Fibroblast of skin of scalp (primary cell): ENCODE results near the gene PRAMEF11. TPM values are rescaled to one million over a fixed set of nuclear protein-coding genes. Genes with fewer than 3 reads are reported as not detected.
"Not testable (repeated sequence)": the region's sequence is repeated elsewhere in the genome, so short reads cannot be mapped to it uniquely, and the experiment has no call there.

ENCODE experiments used
- DNase-seq: peaks from one replicate; pipeline ENCODE4 v3.0.0-alpha.2; 2013
- polyA plus RNA-seq, 2 experiments: library from polyadenylated mRNA; unstranded; fragments of 120-200 nt; gene quantifications; one replicate each; pipeline ENCODE4 v1.2.1, GENCODE V29; 2013; ENCODE audit not compliant: insufficient read length in 2 of 2

The PRAMEF11 gene
- polyA plus RNA-seq (2013, experiment 1 of 2; ENCODE audit: insufficient read length): not detected
- not detected for polyA plus RNA-seq (2013, experiment 2 of 2; ENCODE audit: insufficient read length)

DNA sequence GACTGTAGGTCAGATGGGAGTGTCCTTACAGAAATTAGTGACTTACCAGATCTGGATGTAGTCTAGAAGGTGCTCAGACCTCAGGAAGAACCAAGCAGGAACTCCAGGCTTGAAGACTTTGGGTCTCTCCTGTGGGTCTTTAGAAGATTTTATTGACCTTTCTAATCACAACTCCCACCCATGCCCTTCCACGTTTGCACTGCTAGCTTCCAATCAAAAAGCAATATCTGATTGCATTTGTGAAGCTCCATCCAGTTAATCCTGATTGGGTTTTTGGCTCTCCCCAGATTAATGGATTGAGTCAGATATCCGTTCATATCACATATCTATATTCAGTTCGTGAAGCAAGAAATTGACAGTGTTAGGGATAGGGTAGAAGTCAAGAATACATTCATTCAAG is at the start of gene PRAMEF11:
Gene PRAMEF11, minus strand, starts transcription at position 101 of the 400 bp plus-strand sequence. CDS start 2,621 bp downstream, outside the sequence.
- not testable (repeated sequence) for DNase-seq

DNA sequence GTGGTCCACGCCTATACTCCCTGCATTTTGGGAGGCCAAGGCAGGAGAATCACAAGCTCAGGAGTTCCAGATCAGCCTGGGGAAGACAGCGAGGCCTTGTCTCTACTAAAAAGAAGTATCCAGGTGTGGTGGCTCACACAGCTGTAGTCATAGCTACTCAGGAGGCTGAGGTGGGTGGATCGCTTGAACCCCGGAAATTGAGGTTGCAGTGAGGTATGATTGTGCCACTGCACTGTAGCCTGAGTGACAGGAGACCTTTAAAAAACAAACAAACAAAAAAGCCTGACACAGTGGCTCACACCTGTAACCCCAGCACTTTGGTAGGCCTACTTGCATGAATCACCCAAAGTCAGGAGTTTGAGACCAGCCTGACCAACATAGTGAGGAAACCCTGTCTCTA is 47.2 kb upstream of the PRAMEF11 start:
- DNase-seq: not testable (repeated sequence)

DNA sequence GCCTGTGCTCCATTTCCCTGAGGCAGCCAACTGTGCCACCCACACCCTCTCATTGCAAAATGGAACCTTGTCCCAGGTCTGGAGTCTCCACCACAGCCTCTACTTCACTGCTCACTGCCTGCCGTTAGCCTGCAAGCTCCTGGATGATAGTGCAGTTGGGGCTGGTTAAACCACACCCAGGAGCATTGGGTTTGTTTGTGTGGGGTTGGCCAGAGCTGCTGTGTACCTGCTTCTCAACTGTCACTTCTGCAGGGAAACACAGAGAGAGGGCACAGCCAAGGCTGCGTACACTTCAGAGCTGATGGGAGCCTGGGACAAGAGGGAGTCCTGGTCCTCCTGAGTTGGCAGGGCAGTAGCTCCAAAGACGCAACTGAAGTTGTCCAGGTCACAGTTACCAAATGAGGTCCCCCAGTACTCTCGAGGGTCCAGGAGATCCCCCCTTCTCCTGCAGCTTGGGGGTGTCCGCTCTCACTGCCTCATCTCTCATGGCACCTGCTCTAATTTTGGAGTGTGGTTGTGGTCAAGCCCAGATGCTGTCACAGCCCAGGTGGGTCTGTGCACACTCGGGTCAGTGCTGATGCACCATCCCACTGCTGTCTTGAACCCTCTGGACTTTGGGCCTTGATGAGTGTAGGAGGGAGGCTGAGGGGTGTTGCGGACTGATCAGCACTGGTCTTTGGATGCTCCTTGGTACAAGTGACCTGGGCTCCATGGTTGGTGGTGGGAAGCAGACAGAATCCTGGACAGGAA is 32.1 kb upstream of the PRAMEF11 start:
- DNase-seq: not testable (repeated sequence)

DNA sequence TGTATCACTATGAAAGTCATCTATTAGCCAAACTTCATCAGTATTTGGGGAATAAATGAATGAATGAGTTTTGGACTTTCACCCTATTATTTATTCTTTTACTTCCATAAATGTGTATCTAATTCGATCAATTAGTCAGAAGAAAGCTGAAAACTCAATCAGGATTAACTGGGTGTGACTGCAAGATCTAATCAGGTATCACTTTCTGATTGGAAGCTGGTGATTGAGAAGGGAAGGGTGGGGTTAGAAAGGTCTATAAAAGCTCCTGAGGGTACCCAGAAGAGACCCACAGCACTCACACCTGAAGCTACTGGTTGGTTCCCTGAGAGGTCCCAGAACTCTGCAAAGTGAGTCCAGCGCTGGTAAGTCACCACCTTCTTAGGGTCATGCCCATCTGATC is 25.6 kb upstream of the PRAMEF11 start, which contains the start of gene PRAMEF2:
Gene PRAMEF2, plus strand, starts transcription at position 301 of the 400 bp plus-strand sequence. CDS start 1,924 bp downstream, outside the sequence.
- not testable (repeated sequence) for DNase-seq

DNA sequence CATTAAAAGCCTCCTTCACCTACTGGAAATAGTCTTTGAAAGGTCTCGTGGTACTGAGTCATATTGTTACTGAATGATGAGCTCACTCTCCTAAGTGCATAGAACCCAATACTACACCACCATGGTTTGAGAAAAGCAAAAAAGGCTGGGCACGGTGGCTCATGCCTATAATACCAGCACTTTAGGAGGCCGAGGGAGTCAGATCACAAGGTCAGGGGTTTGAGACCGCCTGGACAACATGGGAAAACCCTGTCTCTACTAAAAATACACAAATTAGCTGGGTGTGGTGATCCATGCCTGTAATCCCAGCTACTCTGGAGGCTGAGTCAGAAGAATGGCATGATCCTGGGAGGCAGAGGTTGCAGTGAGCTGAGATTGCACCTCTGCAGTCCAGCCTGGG is 20.6 kb upstream of the PRAMEF11 start:
- peak; percentile 0 for DNase-seq

DNA sequence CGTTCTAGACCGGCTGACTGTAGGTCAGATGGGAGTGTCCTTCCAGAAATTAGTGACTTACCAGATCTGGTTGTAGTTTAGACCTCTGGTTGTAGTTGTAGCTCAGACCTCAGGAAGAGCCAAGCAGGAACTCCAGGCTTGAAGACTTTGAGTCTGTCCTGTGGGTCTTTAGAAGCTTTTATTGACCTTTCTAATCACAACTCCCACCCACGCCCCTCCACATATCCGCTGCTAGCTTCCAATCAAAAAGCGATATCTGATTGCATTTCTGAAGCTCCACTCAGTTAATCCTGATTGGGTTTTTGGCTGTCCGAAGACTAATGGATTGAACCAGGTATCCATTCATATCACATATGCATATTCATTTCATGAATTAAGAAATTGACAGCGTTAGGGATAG is 17.4 kb upstream of the PRAMEF11 start, which contains the start of gene HNRNPCL1:
Gene HNRNPCL1, minus strand, starts transcription at position 101 of the 400 bp plus-strand sequence. CDS start 431 bp downstream, outside the sequence.
- not testable (repeated sequence) for DNase-seq

DNA sequence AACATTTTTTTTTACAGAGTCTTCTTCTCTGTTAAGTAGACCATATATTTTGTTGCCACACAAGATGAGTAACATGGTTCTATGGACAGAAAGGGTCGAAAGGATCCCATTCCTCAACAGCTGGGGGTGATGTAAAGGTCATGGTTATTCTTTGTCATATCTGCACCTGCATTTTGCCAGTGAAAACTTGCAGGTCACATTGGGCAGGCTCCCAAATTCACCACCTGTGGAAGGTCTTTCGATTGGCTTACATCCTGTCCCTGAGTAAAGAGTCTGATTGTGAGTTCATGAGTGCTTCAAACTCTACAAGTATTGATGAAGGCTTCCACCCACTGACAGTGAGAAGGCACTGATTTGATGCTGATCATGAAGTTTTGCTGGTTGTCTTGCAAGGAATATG is 2.0 kb upstream of the PRAMEF11 start:
- DNase-seq: not testable (repeated sequence)

DNA sequence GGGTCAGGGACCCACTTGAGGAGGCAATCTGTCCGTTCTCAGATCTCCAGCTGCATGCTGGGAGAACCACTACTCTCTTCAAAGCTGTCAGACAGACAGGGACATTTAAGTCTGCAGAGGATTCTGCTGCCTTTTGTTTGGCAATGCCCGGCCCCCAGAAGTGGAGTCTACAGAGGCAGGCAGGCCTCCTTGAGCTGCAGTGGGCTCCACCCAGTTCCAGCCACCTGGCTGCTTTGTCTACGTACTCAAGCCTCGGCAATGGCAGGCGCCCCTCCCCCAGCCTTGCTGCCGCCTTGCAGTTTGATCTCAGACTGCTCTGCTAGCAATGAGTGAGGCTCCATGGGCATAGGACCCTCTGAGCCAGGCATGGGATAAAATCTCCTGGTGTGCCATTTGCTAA is 12.1 kb downstream of the PRAMEF11 start:
- not testable (repeated sequence) for DNase-seq

DNA sequence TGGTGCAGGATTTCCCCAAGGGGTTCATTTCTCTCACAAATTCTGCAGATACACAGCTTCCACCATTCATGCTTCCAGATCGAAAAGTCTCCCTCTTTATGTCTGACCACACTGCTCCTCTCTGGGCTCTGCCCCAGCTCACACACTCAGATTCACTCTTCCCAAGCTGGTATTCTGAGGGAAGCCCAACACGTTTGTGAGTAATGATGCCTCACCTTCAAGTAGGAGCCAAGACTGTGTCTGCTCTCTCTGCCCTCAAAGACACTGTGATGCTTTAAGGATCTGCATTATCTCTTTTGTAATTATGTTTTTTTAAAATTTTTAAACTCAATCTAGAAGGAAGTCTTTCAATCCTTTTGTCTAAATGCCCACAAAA is 19.8 kb downstream of the PRAMEF11 start:
- no peak for DNase-seq

DNA sequence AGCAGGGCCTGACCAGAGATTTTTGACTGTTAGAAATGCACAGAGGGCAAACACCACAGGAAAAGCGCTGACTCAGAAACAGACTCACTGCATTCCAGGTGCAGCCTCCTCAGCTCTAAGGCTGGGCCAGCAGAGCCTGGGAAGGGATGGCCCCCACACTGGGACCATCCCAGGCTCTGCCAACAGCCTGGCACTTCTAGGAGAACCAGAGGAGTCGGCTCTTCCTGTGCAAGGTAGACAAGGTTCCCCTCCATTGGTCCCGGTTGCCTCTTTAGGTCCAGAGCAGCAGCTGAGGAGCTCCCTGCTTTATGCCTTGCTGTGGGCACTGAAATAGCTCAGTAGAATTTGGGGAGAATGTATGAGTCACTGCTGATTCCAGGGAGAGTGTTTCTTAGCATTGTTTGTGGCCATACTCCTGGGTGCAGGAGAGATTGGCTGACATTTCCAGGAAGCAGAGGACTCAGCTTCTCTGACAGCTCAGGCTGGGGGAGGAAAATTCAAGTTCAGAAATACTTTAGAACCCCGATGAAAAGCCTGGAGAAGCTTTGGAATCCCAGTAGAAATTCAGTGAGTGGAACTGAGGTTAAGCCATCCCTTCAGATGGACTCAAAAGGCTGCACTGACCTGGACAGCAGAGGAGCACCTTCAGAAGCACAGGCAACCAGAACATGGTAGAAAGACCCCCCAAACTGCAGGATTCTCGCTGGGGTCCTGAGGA is 20.4 kb downstream of the PRAMEF11 start:
- DNase-seq: peak; percentile 52

DNA sequence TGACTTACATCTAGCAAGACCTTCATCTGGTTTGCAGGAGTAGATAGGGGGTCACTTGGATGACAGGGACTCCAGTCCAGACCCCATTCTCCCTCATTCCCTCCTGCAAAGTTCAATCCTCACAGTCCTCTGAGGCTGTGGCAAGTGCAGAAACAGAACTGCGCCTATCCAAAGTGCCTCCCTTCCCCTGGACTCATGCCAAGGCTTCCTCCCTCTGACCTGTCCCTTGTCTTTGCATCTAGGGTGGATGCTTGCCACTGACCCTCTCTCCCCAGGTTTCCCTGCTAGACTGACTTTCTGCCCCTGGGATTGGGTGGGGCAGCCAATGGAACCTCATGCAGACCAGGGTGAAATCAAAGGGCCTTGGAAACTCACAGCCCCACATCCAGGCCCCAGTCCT is 21.3 kb downstream of the PRAMEF11 start:
- no peak for DNase-seq

DNA sequence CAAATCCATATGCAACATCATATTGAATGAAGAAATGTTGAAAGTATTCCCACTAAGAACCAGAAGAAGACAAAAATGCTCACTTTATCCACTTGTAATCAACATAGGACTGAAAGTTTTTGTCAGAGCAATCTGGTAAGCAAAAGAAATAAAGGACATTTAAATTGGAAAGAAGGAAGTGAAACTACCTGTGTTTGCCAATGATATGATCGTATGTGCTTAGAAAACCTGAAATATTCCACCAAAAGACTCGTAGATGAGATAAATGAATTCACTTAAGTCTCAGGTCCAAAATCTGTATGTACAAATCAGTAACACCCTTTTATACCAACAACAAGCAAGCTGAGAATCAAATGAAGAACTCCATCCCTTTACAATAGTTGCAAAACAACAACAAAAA is 31.5 kb downstream of the PRAMEF11 start:
- DNase-seq: no peak

DNA sequence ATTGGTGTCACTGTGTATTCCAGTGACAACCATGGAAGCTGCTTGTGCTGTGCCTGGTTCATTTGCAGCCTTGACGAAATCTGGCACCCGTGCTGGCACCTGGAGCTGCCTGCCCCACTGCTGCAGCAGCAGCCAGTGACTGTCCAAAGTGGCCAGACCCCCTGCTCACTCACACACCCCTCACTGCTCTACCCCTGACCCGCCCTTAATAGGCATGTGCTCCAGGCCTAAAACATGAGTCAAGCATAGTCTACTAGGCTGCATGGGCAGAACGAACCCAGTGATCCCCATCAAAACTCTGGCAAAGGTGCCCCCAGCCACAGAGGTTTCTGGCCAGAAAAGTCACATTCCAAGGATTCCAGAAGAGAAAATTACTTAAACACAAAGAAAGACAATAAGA is 32.3 kb downstream of the PRAMEF11 start:
- DNase-seq: no peak

DNA sequence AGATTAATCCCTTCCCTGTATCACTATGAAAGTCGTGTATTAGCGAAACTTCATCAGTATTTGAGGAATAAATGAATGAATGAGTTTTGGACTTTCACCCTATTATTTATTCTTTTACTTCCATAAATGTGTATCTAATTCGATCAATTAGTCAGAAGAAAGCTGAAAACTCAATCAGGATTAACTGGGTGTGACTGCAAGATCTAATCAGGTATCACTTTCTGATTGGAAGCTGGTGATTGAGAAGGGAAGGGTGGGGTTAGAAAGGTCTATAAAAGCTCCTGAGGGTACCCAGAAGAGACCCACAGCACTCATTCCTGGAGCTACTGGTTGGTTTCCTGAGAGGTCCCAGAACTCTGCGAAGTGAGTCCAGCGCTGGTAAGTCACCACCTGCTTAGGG is 40.1 kb downstream of the PRAMEF11 start, which contains the start of gene PRAMEF1:
Gene PRAMEF1, plus strand, starts transcription at position 301 of the 400 bp plus-strand sequence. CDS start 1,831 bp downstream, outside the sequence.
- not testable (repeated sequence) for DNase-seq

DNA sequence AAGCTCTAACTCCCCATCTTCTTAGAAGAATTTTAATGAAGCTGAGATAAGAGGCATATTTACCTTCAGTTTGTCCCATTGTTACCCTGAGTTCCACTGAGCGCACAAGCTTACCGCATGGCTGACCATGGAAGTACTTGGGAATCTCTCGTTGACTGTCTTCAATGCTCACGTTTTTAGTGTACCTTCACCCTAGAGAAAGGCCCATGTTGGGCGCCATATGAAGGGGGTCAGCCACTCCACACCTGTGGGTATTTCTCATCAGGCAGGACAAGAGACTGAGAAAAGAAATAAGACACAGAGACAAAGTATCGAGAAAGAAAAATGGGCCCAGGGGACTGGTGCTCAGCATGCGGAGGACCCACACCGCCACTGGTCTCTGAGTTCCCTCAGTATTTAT is 46.5 kb downstream of the PRAMEF11 start:
- not testable (repeated sequence) for DNase-seq

DNA sequence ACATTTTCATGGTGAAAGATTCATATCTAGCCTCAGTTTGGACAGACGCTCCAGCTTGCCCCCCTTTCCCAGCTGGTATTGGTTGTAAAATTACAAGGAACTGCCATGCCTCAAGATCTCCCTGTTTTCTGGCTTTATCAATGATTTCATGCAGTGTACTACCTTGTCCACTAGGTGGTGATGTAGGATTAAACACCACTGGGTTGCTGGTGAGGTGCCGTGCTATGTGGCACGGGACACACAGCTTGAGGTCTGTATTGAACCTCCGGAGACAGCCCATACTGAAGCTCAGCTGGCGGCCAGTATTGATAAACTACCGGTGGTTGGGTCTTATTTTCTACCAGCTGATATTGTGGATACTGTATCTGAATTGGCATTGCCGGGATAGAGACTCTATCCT is 47.4 kb downstream of the PRAMEF11 start:
- not testable (repeated sequence) for DNase-seq

DNA sequence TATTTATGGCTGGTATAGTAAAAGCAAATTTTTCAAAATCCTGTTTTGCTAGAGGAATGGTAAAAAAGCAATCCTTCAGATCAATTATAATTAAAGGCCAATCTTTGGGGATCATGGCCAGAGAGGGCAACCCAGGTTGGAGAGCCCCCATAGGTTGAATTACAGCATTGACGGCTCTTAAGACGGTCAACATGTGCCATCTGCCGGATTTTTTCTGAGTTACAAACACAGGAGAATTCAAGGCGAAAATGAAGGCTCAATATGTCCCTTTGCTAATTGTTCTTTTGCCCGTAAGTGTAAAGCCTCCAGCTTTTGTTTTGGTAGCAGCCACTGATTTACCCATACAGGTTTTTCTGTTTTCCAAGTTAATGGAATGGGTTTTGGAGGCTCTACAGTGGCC is 49.7 kb downstream of the PRAMEF11 start:
- DNase-seq: not testable (repeated sequence)

DNA sequence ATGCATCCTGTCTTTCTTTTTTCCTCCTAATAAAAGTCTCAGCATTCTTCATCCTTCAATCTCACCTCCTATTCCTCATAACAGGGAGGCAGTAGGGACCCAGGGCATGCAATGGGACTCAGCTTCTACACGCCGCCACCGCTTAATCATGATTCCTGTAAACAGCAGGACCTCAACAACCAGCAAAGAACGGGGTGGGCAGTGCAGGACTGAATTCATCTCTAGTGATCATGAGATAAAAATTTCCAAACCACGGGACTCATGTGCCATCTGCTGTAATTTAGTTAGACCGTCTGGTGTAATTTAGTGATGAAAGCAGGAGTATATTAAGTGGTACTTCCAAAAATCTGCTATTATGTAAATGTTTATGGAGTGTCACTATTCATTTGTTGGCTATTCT is 52.3 kb downstream of the PRAMEF11 start:
- DNase-seq: peak; percentile 4

DNA sequence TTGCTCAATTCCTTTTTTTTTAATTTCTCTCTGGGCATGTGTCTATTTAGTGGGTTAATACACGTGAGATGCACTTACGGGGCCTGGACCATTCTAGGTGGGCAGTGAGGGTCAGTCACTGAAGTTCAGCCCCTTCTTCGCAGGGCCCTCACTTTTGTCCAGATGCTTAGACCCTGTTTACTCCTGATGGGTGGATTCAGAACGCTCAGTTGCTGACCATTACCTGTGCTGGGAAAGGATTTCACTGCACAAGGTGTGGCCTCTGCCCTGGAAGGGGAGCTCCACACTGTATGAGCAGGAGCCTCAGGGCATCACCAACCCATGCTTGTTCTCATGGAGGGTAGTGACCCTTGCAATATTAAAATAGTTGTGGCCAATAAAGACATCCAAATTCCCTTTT is 53.1 kb downstream of the PRAMEF11 start:
- DNase-seq: no peak

DNA sequence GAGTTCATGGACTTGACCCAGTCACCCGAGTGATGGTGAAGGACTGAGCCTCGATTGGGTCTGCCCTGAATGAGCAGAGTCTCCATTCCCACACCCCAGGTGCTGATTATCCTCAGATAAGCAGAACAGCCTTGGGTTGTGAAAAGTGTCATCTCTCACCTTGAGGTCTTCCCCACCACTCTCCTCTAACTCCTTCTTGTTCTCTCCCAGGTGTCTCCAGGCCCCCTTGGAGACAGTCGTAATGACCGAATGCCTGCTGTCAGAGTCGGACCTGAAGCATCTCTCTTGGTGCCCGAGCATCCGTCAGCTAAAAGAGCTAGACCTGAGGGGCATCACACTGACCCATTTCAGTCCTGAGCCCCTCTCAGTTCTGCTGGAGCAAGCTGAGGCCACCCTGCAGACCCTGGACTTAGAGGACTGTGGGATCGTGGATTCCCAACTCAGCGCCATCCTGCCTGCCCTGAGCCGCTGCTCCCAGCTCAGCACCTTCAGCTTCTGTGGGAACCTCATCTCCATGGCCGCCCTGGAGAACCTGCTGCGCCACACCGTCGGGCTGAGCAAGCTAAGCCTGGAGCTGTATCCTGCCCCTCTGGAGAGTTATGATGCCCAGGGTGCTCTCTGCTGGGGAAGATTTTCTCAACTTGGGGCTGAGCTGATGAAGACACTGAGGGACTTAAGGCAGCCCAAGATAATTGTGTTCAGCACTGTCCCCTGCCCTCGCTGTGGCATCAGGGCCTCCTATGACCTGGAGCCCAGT is 54.2 kb downstream of the PRAMEF11 start:
- no peak for DNase-seq

DNA sequence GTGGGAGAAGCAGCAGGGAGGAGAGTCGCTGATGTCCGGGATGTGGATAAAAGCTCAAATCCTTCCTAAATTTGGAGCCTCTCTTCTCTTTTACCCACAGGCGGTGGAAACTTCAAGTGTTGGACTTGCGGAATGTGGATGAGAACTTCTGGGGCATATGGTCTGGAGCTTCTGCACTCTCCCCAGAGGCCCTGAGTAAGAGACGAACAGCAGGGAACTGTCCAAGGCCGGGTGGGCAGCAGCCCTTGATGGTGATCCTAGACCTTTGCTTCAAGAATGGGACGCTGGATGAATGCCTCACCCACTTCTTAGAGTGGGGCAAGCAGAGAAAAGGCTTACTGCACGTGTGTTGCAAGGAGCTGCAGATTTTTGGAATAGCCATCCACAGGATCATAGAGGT is 55.8 kb downstream of the PRAMEF11 start:
- DNase-seq: no peak

DNA sequence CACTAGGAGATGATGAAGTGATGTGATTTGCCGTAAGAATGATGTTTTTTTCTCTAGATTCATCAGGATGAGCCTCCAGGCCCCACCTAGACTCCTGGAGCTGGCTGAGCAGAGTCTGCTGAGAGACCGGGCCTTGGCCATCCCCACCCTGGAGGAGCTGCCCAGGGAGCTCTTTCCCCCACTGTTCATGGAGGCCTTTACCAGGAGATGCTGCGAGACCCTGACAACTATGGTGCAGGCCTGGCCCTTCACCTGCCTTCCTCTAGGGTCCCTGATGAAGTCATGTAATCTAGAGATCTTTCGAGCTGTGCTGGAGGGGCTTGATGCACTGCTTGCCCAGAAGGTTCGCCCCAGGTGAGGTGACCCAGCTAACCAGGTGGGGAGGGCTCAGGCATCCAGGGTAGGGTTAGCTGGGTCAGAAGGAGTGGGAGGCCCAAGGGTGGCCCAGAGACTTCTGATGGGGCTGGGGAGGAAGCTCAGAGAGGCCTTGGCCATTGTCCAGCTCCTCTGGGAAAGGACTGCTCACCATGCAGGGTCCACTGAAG is 56.3 kb downstream of the PRAMEF11 start:
- DNase-seq: no peak
